IPS-15b (cell line): Measurements from ENCODE around the gene ATP5F1E.
"Not testable (repeated sequence)": the region's sequence is repeated elsewhere in the genome, so short reads cannot be mapped to it uniquely, and the experiment has no call there.

Experiments
- H3K27me3 ChIP-seq: one replicate; pipeline ENCODE4 v1.6.1; 2013; ENCODE audit warnings: low read length; ENCODE audit not compliant: control insufficient read depth, insufficient read depth
- H3K36me3 ChIP-seq: one replicate; pipeline ENCODE4 v1.6.1; 2013; ENCODE audit warnings: low read length; ENCODE audit not compliant: control insufficient read depth, insufficient read depth
- H3K4me1 ChIP-seq: one replicate; pipeline ENCODE4 v1.6.1; 2013; ENCODE audit warnings: mild to moderate bottlenecking, low read length; ENCODE audit not compliant: control insufficient read depth, insufficient read depth
- H3K4me3 ChIP-seq: one replicate; pipeline ENCODE4 v1.5.1; 2013; ENCODE audit warnings: low read depth, low read length
- H3K9ac ChIP-seq: one replicate; pipeline ENCODE4 v1.6.1; 2013; ENCODE audit warnings: low read depth, mild to moderate bottlenecking, low read length
- H3K9me3 ChIP-seq: one replicate; pipeline ENCODE4 v1.6.1; 2013; ENCODE audit warnings: mild to moderate bottlenecking, low read length; ENCODE audit not compliant: control insufficient read depth, insufficient read depth

The ATP5F1E gene

GRCh38 chr20:59018817-59019216 lies 13.3 kb downstream of the ATP5F1E start:
- Histone ChIP-seq H3K9me3 (no peaks in the 10 kb centered on the region), H3K9ac (no peak overlapping the region), H3K27me3 (peaks cover 4% of the 10 kb centered on the region), H3K4me3 (no peak overlapping the region), H3K4me1 (no peaks in the 10 kb centered on the region), H3K36me3 (no peaks in the 10 kb centered on the region)

- Histone ChIP-seq H3K4me1 (no peaks in the 10 kb centered on the region), H3K9me3 (no peaks in the 10 kb centered on the region), H3K27me3 (peaks cover 5% of the 10 kb centered on the region), H3K4me3 (no peak overlapping the region), H3K36me3 (no peaks in the 10 kb centered on the region), H3K9ac (no peak overlapping the region)
Measured at GRCh38 chr20:59017493-59018231, 14.5 kb downstream of the ATP5F1E start.

- Histone ChIP-seq H3K4me3 (no peak overlapping the region), H3K4me1 (no peaks in the 10 kb centered on the region), H3K36me3 (no peaks in the 10 kb centered on the region), H3K9me3 (no peaks in the 10 kb centered on the region), H3K27me3 (peaks cover 5% of the 10 kb centered on the region), H3K9ac (no peak overlapping the region)
Measured at GRCh38 chr20:59016795-59017492, 15.2 kb downstream of the ATP5F1E start.

DNA sequence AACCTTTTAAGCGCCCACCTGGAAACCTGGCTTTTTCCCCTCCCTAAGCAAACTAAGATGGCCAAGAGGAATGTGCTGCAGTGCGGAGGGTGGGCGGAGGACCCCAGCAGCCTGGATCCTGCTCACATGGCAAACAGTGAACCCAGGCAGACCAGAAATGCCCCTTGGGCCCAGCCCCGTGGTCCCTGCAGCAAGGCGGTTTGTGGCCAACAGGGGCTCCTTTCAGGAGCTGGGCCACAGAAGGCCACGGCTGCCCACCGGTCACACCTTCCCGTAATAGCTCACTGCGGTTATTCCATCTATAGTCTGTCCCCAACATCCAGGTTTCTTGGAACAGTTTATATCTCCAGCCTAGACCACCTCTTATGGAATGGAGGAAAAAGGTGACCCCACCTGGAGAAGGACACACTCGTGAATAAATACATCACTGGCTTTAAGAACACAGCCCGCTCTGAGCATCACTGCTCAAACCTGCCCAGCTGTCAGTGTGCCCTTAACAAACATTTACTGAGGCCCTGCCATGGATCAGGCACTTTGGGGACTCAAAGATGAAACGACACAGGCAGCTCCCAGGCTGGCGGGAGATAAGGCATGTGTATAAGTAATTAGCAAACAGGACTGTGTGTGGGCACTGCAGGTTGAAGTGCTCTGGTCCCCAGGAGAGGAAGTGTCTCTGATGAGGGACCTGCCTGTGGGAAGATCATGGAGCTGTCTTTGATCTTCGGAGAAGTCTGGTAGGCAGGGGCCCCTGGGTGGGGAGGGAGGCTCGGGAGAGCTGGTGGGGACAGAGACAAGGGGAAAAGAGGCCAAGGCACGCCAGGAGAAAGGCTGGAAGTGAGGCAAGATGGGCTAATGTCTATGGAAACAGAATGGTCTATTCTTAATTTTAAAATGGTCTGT lies 16.1 kb downstream of the ATP5F1E start:
- H3K9ac ChIP-seq, result no peak overlapping the region
- H3K36me3 ChIP-seq, result no peaks in the 10 kb centered on the region
- H3K9me3 ChIP-seq, result no peaks in the 10 kb centered on the region
- H3K27me3 ChIP-seq, result peaks cover 5% of the 10 kb centered on the region
- H3K4me3 ChIP-seq, result no peak overlapping the region
- H3K4me1 ChIP-seq, result no peaks in the 10 kb centered on the region

GRCh38 chr20:59015411-59015810 lies 16.7 kb downstream of the ATP5F1E start:
- Histone ChIP-seq H3K9me3 (no peaks in the 10 kb centered on the region), H3K4me3 (no peak overlapping the region), H3K27me3 (peaks cover 5% of the 10 kb centered on the region), H3K4me1 (no peaks in the 10 kb centered on the region), H3K36me3 (no peaks in the 10 kb centered on the region), H3K9ac (no peak overlapping the region)

DNA sequence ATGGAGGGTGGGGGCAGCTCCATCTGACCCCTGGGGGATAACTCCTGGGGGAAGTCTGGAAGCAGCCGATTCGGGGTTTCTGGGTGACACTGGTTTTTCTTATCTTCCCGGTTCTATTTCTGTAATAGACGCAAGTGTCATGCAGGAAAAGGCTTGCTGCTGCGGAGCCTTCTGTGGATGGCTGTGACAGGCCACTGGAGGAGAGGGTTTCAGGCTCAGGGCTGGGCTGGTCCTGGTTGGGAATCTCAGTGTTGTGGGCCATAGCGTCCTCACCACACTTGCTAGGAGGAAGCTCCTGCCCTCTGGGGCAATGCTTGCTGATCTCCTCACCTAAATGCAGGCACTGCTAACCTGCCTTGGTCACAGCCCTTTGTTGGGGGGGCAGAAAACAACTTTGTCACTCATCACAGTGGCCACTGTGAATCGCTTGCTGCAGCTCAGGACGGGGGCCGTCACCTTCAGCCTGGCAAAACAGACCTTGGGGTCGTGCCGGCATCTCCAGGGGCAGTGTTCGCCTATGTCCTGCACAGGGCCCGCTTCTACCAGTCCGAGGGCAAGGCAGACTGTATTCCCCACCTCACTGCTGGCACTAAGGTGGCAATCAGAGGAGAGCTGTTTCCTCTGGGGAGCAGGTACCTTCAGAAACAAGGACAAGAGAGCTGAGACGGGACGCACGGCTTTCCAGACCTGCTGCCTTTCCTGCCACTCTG lies 17.3 kb downstream of the ATP5F1E start:
- H3K4me1 ChIP-seq, result no peaks in the 10 kb centered on the region

GRCh38 chr20:59013959-59014608 lies 18.1 kb downstream of the ATP5F1E start:
- H3K4me3 ChIP-seq, result no peak overlapping the region
- H3K36me3 ChIP-seq, result no peaks in the 10 kb centered on the region
- no peaks in the 10 kb centered on the region for H3K9me3 ChIP-seq
- H3K27me3 ChIP-seq, result peaks cover 5% of the 10 kb centered on the region
- no peaks in the 10 kb centered on the region for H3K4me1 ChIP-seq
- H3K9ac ChIP-seq, result no peak overlapping the region

More for the DNA sequence above, 17.3 kb downstream of the ATP5F1E start:
- Histone ChIP-seq H3K9ac (no peak overlapping the region), H3K27me3 (peaks cover 5% of the 10 kb centered on the region), H3K36me3 (no peaks in the 10 kb centered on the region), H3K4me3 (no peak overlapping the region), H3K9me3 (no peaks in the 10 kb centered on the region)

GRCh38 chr20:59013031-59013951 lies 18.8 kb downstream of the ATP5F1E start:
- Histone ChIP-seq H3K4me1 (no peaks in the 10 kb centered on the region), H3K4me3 (no peak overlapping the region), H3K9ac (no peak overlapping the region), H3K36me3 (no peaks in the 10 kb centered on the region), H3K27me3 (peaks cover 10% of the 10 kb centered on the region), H3K9me3 (no peaks in the 10 kb centered on the region)

- H3K27me3 ChIP-seq, result peaks cover 15% of the 10 kb centered on the region
Measured at GRCh38 chr20:59011874-59012157, 20.3 kb downstream of the ATP5F1E start.

DNA sequence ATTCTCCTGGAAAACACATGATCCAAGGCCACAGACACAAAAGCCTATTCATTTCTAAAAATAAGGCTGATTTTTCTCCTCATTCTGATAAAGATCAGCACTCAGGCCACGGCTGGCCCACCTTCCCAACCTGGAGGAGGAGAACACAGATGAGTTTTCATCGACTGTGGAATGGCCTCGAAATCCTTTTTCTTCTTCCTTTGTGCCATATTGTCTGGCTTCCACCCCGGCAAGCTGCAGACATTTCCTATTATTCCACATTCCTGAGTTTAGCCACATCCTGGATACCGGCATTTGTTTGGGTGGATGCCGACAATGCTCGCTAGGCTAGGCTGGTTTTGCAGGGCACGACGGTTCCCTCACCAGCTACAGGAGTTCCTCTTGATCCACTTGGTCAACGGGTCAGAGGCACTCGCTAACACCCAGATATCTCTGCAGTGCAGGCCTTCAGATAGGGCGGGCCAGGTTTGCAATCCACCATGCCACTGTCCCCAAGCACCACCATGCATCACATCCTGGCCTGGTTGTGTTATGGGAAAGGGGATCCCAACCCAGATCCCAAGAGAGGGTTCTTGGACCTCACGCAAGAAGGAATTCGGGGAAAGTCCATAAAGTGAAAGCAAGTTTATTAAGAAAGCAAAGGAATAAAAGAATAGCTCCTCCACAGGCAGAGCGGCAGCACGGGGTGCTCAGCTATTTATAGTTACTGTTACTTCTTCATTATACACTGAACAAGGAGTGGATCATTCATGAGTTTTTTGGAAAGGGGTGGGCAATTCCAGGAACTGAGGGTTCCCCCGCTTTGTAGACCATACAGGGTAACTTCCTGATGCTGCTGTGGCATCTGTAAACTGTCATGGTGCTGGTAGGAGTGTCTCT lies 20.9 kb downstream of the ATP5F1E start:
- Histone ChIP-seq H3K27me3 (peaks cover 15% of the 10 kb centered on the region), H3K4me1 (peaks cover 2% of the 10 kb centered on the region), H3K4me3 (no peak overlapping the region), H3K9me3 (no peaks in the 10 kb centered on the region), H3K9ac (no peak overlapping the region), H3K36me3 (no peaks in the 10 kb centered on the region)

More at GRCh38 chr20:59011874-59012157, 20.3 kb downstream of the ATP5F1E start:
- H3K9ac ChIP-seq, H3K4me3 ChIP-seq, H3K9me3 ChIP-seq, H3K4me1 ChIP-seq, H3K36me3 ChIP-seq: not testable (repeated sequence)
